ENCODE measurements around the gene AGAP1.
A peak's percentile ranks its signal among the peaks of the same experiment; 100 is the strongest.
"Not testable (repeated sequence)": the region's sequence is repeated elsewhere in the genome, so short reads cannot be mapped to it uniquely, and the experiment has no call there.

AGAP1 gene

DNA sequence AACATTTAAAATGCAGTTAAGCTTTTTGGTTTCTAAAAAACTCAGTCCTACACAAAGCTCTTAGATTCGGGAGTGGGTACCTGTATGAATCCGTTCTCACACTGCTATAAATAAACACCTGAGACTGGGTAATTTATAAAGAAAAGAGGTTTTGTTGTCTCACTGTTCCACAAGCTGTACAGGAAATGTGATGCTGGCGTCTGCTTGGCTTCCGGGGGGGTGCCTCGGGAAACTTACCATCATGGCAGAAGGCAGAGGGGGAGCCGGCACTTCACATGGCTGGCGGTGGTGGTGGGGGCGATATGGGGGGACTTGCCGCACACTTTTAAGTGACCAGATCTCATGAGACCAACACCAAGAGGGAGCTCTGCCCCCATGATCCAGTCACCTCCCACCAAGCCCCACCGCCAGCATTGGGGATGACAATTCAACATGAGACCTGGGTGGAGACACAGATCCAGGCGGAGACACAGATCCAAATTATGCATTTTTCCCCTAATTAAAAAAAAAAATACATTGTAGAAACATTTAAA is 451.8 kb downstream of the AGAP1 start:
- DNase-seq (ENCODE audit: low read depth in 2 of 2): no peak
- TF ChIP-seq, protein P1, sequence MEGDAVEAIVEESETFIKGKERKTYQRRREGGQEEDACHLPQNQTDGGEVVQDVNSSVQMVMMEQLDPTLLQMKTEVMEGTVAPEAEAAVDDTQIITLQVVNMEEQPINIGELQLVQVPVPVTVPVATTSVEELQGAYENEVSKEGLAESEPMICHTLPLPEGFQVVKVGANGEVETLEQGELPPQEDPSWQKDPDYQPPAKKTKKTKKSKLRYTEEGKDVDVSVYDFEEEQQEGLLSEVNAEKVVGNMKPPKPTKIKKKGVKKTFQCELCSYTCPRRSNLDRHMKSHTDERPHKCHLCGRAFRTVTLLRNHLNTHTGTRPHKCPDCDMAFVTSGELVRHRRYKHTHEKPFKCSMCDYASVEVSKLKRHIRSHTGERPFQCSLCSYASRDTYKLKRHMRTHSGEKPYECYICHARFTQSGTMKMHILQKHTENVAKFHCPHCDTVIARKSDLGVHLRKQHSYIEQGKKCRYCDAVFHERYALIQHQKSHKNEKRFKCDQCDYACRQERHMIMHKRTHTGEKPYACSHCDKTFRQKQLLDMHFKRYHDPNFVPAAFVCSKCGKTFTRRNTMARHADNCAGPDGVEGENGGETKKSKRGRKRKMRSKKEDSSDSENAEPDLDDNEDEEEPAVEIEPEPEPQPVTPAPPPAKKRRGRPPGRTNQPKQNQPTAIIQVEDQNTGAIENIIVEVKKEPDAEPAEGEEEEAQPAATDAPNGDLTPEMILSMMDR (IDR thresholded peaks at IDR 0.05; ENCODE audit: low read depth, low read length): no peak
- H3K4me3 ChIP-seq (replicated peaks in 1 of 2; ENCODE audit: low read depth in 2 of 2, low read length in 2 of 2): no peak overlapping the region

DNA sequence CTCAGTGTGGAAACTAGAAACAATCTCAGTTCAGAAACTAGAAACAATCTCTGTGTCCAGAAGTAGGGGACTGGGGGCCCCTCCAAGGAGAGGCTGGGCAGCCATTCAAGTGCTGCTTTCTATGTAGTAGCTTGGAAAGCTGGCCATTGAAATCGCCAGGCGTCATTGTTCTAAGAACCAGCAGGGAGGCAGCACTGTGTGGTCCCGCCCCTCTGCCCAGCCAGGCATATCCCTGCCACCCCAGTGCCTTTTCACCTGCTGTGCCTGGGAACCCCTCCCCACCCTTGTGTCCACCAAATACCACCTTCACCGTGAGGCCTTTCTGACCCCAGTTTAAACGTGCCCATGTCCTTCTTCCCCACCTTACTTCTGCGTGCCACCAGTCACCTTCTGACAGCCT is 452.7 kb downstream of the AGAP1 start:
- DNase-seq (ENCODE audit: low read depth in 2 of 2): no peak
- H3K4me3 ChIP-seq (replicated peaks in 1 of 2; ENCODE audit: low read depth in 2 of 2, low read length in 2 of 2): no peak overlapping the region
- TF ChIP-seq, protein P1 (IDR thresholded peaks at IDR 0.05; ENCODE audit: low read depth, low read length): no peak

DNA sequence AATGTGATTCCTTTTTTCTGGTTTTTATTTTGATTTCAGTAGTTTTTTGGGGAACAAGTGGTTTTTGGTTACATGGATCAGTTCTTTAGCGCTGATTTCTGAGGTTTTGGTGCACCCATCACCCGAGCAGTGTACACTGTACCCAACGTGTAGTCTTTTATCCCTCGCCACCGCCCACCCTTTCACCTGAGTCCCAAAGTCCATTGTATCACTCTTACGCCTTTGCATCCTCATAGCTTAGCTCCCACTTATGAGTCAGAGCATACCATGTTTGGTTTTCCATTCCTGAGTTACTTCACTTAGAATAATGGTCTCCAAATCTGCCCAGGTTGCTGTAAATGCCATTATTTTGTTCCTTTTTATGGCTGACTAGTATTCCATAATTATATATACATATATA is 453.2 kb downstream of the AGAP1 start:
- DNase-seq (ENCODE audit: low read depth in 2 of 2); H3K4me3 ChIP-seq (replicated peaks in 1 of 2; ENCODE audit: low read depth in 2 of 2, low read length in 2 of 2): not testable (repeated sequence)

DNA sequence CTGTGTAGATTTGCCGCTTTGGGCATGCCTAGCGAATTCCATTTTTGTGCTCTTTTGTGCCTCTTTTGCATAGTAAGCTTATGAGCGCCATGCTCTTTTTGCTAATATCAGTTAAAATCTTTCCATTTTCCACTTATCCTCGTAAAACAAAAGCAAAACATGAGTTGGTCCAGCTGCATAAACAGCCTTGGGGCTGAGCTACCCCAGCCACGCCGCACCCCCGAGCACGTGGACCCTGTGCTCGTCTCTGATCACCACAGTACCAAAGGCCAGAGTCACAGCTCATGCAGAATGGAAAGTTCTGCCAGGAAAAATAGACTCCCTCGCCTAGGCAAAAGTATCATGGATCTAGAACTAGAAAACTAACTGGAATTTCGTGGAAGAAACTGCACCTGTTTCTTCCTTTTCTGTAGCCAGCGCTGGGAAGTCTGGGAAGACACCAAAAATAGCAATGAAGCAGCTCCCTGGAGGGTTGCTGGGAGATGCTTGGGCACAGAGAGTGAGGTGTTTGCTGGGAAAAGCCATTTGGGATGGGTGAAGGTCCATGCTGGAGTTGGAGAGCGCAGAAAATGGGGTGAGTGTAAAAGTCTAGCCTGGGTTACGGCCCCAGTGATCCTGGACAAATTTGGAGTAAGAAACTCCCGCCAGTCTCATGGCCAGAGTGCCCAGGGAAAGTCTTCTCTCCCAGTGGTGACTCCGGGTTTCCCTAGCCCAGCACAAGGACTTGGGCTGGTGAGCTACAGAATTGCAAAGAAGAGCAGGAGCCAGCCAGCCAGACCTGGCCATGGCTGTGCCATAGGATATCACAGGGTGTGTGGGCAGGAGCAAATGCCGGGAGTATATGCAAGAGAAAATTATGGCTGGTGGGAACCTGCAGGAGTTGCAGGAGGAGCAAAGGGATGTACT is 456.0 kb downstream of the AGAP1 start:
- TF ChIP-seq, protein P1 (IDR thresholded peaks at IDR 0.05; ENCODE audit: low read depth, low read length): no peak
- no peak overlapping the region for H3K4me3 ChIP-seq (replicated peaks in 1 of 2; ENCODE audit: low read depth in 2 of 2, low read length in 2 of 2)
- DNase-seq (ENCODE audit: low read depth in 2 of 2): no peak

DNA sequence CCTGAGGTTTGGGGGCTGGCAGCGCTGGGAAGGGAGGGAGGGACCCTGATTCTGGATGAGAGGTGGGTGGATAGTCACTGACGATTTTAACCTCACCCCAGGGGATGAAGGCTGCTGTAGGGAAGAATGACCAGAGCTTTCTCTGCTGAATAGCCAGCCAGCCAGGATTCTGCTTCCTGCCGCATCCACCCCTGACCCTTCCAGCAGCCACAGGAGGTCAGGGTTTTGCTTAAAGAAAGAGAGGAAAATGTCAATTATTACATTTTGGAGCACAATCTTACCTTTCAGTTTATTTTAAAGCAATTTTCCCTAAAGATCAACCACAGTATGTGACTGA is 456.6 kb downstream of the AGAP1 start:
- no peak overlapping the region for H3K4me3 ChIP-seq (replicated peaks in 1 of 2; ENCODE audit: low read depth in 2 of 2, low read length in 2 of 2)
- peak in 1 of 2 donors; percentile 6 for DNase-seq (ENCODE audit: low read depth in 2 of 2)
- TF ChIP-seq, protein P1 (IDR thresholded peaks at IDR 0.05; ENCODE audit: low read depth, low read length): no peak

DNA sequence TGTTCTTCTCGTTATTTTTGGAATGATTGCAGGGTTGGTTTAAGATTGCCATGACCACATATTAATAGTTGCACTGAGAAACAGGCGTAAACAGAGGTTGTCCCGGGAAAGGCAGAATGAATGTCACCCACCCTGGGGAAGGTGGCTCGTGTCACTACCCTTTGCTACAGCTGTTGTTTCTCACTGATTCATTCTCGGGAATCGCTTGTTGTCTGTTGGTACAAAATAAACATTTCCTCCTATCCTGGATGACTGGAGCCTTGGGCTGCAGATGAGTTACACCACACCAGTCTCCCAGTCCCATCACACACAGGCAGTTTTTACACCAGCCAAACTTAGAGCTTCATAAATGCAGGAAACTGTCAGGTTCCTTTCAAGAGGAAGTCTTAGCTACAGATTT is 457.6 kb downstream of the AGAP1 start:
- DNase-seq (ENCODE audit: low read depth in 2 of 2): no peak
- TF ChIP-seq, protein P1 (IDR thresholded peaks at IDR 0.05; ENCODE audit: low read depth, low read length): no peak
- no peak overlapping the region for H3K4me3 ChIP-seq (replicated peaks in 1 of 2; ENCODE audit: low read depth in 2 of 2, low read length in 2 of 2)

DNA sequence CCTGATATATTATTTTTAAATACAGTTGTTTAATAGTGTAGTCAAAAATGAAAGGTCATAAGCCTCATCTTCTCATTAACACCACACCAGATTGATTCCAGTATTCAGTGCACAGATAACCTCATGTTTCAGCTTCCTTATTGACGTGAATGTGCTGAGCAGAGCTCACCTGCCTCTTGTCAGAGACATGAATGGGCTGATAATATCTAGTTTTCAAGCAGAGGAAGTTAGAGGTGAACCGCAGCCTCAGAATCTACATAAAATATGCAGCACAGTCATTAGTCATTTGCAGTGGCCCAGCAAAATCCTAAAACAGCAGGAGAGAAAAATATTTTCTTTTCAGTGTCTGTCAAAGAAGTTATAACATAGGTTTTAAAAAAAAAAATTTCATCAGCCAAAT is 458.1 kb downstream of the AGAP1 start:
- TF ChIP-seq, protein P1 (IDR thresholded peaks at IDR 0.05; ENCODE audit: low read depth, low read length): no peak
- H3K4me3 ChIP-seq (replicated peaks in 1 of 2; ENCODE audit: low read depth in 2 of 2, low read length in 2 of 2): no peak overlapping the region
- no peak for DNase-seq (ENCODE audit: low read depth in 2 of 2)

Measured in cardiac fibroblast (primary cell).